Measurements from ENCODE around the gene N4BP2.

Gene N4BP2

GRCh38 chr4:40150932-40151331 lies 94.3 kb downstream of the N4BP2 start:
- no peak for DNase-seq (ENCODE audit: low read depth in 2 of 2, low spot score in 1 of 2)

- DNase-seq (ENCODE audit: low read depth in 2 of 2, low spot score in 1 of 2) = no peak
Measured at GRCh38 chr4:40152637-40153036, 96.0 kb downstream of the N4BP2 start.

- no peak for DNase-seq (ENCODE audit: low read depth in 2 of 2, low spot score in 1 of 2)
Measured at GRCh38 chr4:40157436-40157835, 100.8 kb downstream of the N4BP2 start.

- DNase-seq (ENCODE audit: low read depth in 2 of 2, low spot score in 1 of 2) = no peak
Measured at GRCh38 chr4:40160258-40160657, 103.6 kb downstream of the N4BP2 start.

- no peak for DNase-seq (ENCODE audit: low read depth in 2 of 2, low spot score in 1 of 2)
Measured at GRCh38 chr4:40164459-40164858, 107.8 kb downstream of the N4BP2 start.

- DNase-seq (ENCODE audit: low read depth in 2 of 2, low spot score in 1 of 2) = no peak
Measured at GRCh38 chr4:40165916-40166315, 109.3 kb downstream of the N4BP2 start.

- no peak for DNase-seq (ENCODE audit: low read depth in 2 of 2, low spot score in 1 of 2)
Measured at GRCh38 chr4:40168070-40168469, 111.4 kb downstream of the N4BP2 start.

GRCh38 chr4:40170588-40170987 lies 113.9 kb downstream of the N4BP2 start:
- no peak for DNase-seq (ENCODE audit: low read depth in 2 of 2, low spot score in 1 of 2)

- no peak for DNase-seq (ENCODE audit: low read depth in 2 of 2, low spot score in 1 of 2)
Measured at GRCh38 chr4:40173470-40173875, 116.8 kb downstream of the N4BP2 start.

GRCh38 chr4:40176602-40177001 lies 120.0 kb downstream of the N4BP2 start:
- no peak for DNase-seq (ENCODE audit: low read depth in 2 of 2, low spot score in 1 of 2)

GRCh38 chr4:40177591-40177990 lies 120.9 kb downstream of the N4BP2 start:
- no peak for DNase-seq (ENCODE audit: low read depth in 2 of 2, low spot score in 1 of 2)

- DNase-seq (ENCODE audit: low read depth in 2 of 2, low spot score in 1 of 2) = no peak
Measured at GRCh38 chr4:40178672-40179071, 122.0 kb downstream of the N4BP2 start.

GRCh38 chr4:40179360-40179759 lies 122.7 kb downstream of the N4BP2 start:
- no peak for DNase-seq (ENCODE audit: low read depth in 2 of 2, low spot score in 1 of 2)

GRCh38 chr4:40180356-40180755 lies 123.7 kb downstream of the N4BP2 start:
- DNase-seq (ENCODE audit: low read depth in 2 of 2, low spot score in 1 of 2) = no peak

GRCh38 chr4:40182001-40182400 lies 125.4 kb downstream of the N4BP2 start:
- DNase-seq (ENCODE audit: low read depth in 2 of 2, low spot score in 1 of 2) = no peak

GRCh38 chr4:40182954-40183353 lies 126.3 kb downstream of the N4BP2 start:
- no peak for DNase-seq (ENCODE audit: low read depth in 2 of 2, low spot score in 1 of 2)

GRCh38 chr4:40183615-40184411 lies 127.2 kb downstream of the N4BP2 start:
- DNase-seq (ENCODE audit: low read depth in 2 of 2, low spot score in 1 of 2) = no peak

GRCh38 chr4:40185830-40186664 lies 129.4 kb downstream of the N4BP2 start:
- no peak for DNase-seq (ENCODE audit: low read depth in 2 of 2, low spot score in 1 of 2)

GRCh38 chr4:40186665-40187014 lies 130.0 kb downstream of the N4BP2 start:
- no peak for DNase-seq (ENCODE audit: low read depth in 2 of 2, low spot score in 1 of 2)

- DNase-seq (ENCODE audit: low read depth in 2 of 2, low spot score in 1 of 2) = no peak
Measured at GRCh38 chr4:40187386-40187906, 130.8 kb downstream of the N4BP2 start.

GRCh38 chr4:40190019-40190418 lies 133.4 kb downstream of the N4BP2 start:
- DNase-seq (ENCODE audit: low read depth in 2 of 2, low spot score in 1 of 2) = no peak

GRCh38 chr4:40190465-40190864 lies 133.8 kb downstream of the N4BP2 start:
- no peak for DNase-seq (ENCODE audit: low read depth in 2 of 2, low spot score in 1 of 2)
